Amniotic epithelial cell (primary cell): ENCODE measurements around the gene CASP6.
"Not testable (repeated sequence)": the region's sequence is repeated elsewhere in the genome, so short reads cannot be mapped to it uniquely, and the experiment has no call there.

Experiments used
- DNase-seq: peaks from one replicate; pipeline ENCODE4 v3.0.0-alpha.2; 2010; ENCODE audit warnings: low read depth

Gene CASP6

GRCh38 chr4:109719604-109720003, 16.4 kb upstream of the CASP6 start:
- no peak for DNase-seq

- DNase-seq = no peak
Measured at GRCh38 chr4:109718759-109719158, 15.5 kb upstream of the CASP6 start.

- no peak for DNase-seq
Measured at GRCh38 chr4:109713500-109713899, 10.3 kb upstream of the CASP6 start.

- no peak for DNase-seq
Measured at GRCh38 chr4:109708990-109709389, 5.7 kb upstream of the CASP6 start.

- DNase-seq = no peak
Measured at GRCh38 chr4:109708435-109708834, 5.2 kb upstream of the CASP6 start.

GRCh38 chr4:109703664-109704361, 568 bp upstream of the CASP6 start:
- DNase-seq = peak; percentile 51

- DNase-seq = no peak
Measured at GRCh38 chr4:109701566-109702410, 1.5 kb downstream of the CASP6 start.

- no peak for DNase-seq
Measured at GRCh38 chr4:109699553-109700225, 3.6 kb downstream of the CASP6 start.

- peak; percentile 29 for DNase-seq
Measured at GRCh38 chr4:109698656-109699055, 4.6 kb downstream of the CASP6 start.

GRCh38 chr4:109691411-109691920, 11.8 kb downstream of the CASP6 start:
- no peak for DNase-seq

GRCh38 chr4:109690690-109691410, 12.4 kb downstream of the CASP6 start:
- no peak for DNase-seq

GRCh38 chr4:109684727-109685126, 18.5 kb downstream of the CASP6 start:
- DNase-seq = no peak

GRCh38 chr4:109683621-109684253, 19.5 kb downstream of the CASP6 start:
- DNase-seq = no peak

GRCh38 chr4:109682875-109683274, 20.4 kb downstream of the CASP6 start:
- DNase-seq = no peak

GRCh38 chr4:109678925-109679324, 24.3 kb downstream of the CASP6 start:
- DNase-seq = not testable (repeated sequence)

GRCh38 chr4:109678472-109678871, 24.8 kb downstream of the CASP6 start:
- DNase-seq = not testable (repeated sequence)

- DNase-seq = no peak
Measured at GRCh38 chr4:109676886-109677285, 26.4 kb downstream of the CASP6 start.

GRCh38 chr4:109675843-109676242, 27.4 kb downstream of the CASP6 start:
- no peak for DNase-seq

GRCh38 chr4:109675181-109675580, 28.1 kb downstream of the CASP6 start:
- peak; percentile 10 for DNase-seq

- no peak for DNase-seq
Measured at GRCh38 chr4:109673303-109673702, 29.9 kb downstream of the CASP6 start.

GRCh38 chr4:109672169-109672930, 30.9 kb downstream of the CASP6 start:
- DNase-seq = peak; percentile 43
